HG03103 (cell line): Measurements from ENCODE around the gene BCL2L13.
"Not testable (repeated sequence)": the region's sequence is repeated elsewhere in the genome, so short reads cannot be mapped to it uniquely, and the experiment has no call there.

Experiments
- ATAC-seq: cut with Tn5 transposase; IDR thresholded peaks from one replicate; pipeline ENCODE4 v1.9.1; 2021; ENCODE audit warnings: low read depth; ENCODE audit not compliant: unreplicated experiment

The BCL2L13 gene

GRCh38 chr22:17633998-17634323, 4.6 kb upstream of the BCL2L13 start:
- no peak for ATAC-seq

- no peak for ATAC-seq
Observed at GRCh38 chr22:17634696-17635095, 3.9 kb upstream of the BCL2L13 start.

DNA sequence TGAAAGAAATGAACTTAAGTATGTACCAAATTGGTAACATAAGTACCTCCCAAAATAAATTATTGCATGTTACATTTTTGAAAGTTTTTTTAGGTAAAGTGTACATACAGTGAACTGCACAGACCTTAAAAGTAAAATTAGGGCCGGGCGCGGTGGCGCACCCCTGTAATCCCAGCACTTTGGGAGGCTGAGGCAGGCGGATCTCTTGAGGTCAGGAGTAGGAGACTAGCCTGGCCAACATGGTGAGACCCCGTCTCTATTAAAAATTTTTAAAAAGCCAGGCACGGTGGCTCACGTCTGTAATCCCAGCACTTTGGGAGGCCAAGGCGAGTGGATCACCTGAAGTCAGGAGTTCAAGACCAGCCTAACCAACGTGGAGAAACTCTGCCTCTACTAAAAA, 1.7 kb upstream of the BCL2L13 start:
- ATAC-seq: not testable (repeated sequence)

DNA sequence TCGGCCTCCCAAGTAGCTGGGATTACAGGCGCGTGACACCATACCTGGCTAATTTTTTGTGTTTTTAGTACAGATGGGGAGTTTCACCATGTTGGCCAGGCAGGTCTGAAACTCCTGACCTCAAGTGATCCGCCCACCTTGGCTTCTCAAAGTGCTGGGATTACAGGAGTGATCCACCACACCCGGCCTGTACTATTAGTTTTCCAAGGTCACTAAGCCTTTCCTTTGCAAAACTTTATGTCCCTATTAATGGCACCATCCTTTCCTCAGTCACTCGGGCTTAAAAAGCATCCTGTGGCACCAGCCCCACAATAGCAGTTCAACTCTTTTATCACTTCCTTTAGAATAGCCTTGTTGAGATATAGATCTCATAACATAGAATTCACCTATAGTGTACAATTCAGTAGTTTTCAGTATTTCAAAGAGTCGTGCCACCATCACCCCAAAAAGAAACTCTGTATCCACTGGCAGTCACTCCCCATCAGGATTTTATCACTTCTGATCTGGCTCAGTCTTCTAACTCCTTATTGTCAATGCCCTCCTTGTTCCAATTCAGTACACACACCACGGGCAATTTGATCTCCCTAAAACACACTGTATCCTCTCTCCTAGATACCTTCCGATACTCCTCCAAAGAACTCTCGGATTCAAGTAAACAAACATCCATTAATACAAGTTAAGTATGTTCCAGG, 921 bp upstream of the BCL2L13 start:
- no peak for ATAC-seq

DNA sequence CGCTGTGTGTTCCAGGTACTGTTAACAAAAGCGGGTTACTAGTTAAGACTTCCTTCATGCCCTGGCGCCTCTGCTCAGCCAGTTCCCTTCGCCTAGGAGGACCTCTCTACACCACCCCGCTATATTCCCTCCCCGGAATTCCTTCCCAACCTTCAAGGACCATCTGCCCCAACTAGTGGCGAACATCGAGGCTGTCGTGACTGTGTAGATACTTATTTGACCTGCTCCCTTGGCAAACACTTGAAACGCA, 450 bp upstream of the BCL2L13 start:
- ATAC-seq: peak; percentile 10

DNA sequence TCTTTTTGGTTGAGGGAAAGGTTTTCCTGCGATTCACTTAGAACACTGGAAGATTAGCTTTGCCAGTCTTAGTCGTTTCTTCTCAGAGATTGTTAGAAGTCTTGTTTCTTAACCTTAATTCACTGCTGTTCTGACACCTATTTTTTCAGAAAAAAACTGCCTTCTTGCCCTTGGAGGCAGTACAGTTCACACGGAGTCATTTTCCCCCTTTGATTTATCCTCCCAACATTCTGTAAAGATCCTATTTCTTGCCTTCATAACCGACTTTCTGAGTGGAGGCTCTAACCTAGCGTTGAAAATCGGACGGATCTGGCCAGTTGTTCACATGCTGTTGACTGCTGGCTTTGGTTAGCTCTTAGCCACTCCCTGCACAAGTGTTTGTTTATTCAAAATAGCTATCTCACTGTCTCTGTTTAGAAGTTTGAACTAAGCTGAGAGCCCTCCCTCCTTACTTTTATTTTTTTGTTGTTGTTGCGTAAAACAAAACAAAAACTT, 737 bp downstream of the BCL2L13 start:
- no peak for ATAC-seq

DNA sequence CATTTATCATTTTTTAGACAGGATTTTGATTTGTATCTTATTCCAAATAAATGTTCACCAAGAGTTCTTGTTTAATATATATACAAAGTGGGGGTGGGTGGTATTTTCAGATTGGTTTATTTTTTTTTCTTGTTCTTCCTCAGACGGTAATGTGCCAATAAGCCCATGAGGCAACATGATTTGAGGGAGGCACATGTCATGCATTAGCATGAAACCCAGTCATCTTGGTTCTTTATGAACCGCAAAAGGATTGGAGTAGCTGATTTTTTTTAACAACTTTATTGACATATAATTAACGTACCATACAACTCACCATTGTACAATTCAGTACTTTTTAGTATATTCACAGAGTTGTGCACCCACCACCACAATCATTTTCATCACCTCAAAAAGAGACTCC, 2.7 kb downstream of the BCL2L13 start:
- no peak for ATAC-seq

DNA sequence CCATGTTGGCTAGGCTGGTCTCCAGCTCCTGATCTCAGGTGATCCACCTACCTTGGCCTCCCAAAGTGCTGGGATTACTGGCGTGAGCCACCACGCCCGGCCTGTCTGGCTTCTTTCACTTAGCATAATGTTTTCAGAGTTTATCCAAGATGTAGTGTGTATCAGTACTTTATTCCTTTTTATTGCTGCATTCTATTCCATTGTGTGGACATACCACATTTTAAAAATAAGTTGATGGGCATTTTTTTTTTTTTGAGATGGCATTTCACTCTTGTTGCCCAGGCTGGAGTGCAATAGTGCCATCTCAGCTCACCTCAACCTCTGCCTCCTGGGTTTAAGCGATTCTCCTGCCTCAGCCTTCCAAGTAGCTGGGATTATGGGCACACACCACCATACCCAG, 3.8 kb downstream of the BCL2L13 start:
- ATAC-seq: not testable (repeated sequence)

GRCh38 chr22:17647452-17647851, 8.9 kb downstream of the BCL2L13 start:
- ATAC-seq: no peak

DNA sequence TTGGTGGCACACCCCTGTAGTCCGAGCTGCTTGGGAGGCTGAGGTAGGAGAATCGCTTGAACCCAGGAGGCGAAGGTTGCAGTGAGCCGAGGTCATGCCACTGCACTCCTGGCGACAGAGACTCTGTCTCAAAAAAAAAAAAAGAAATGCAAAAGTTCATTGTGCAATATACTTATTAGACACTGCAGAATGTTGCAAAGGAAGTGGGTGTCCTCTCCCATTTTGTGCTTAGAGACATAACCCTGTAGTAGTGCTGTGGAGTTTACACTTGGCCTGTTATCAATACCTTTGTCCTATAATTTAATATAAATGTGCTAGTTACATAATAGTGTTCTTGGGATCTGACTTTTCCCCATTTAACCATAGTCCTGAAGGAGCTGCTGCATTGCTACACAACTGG, 9.4 kb downstream of the BCL2L13 start:
- no peak for ATAC-seq

- ATAC-seq: no peak
Observed at GRCh38 chr22:17648569-17648968, 10.0 kb downstream of the BCL2L13 start.

DNA sequence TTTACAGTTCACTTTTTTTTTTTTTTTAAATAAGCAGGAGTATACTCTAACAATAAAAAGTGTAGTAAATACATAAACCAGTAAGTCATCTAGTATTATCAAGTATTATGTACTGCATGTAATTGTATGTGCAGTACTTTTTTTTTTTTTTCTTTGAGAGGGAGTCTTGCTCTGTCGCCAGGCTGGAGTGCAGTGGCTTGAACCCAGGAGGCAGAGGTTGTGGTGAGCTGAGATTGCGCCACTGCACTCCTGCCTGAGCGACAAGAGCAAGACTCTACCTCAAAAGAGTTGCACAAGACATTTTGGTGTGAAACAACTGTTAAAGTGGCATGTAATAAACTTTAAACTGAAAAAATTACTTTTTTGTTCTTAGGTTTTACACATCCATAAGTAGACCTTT, 16.7 kb downstream of the BCL2L13 start:
- no peak for ATAC-seq

- ATAC-seq: no peak
Observed at GRCh38 chr22:17656870-17657395, 18.4 kb downstream of the BCL2L13 start.

- no peak for ATAC-seq
Observed at GRCh38 chr22:17664414-17665055, 26.0 kb downstream of the BCL2L13 start.

GRCh38 chr22:17665248-17665647, 26.7 kb downstream of the BCL2L13 start:
- no peak for ATAC-seq

DNA sequence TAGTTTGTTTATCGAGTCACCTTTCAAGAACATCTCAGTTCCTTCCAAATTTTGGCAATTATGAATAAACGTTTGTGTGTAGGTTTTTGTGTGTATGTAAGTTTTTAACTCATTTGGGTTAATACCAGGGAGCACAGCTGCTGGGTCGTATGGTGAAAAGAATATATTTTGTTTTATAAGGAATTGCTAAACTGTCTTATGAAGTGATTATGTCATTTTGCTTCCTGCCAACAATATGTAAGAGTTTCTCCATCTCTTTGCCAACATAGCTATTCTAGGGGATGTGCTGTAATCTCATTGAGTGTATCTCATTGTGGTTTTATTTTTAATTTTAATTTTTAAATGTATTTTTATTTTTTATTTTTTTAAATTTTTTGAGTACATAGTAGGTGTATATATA, 27.3 kb downstream of the BCL2L13 start:
- ATAC-seq: no peak

- not testable (repeated sequence) for ATAC-seq
Observed at GRCh38 chr22:17671521-17672092, 33.0 kb downstream of the BCL2L13 start.

DNA sequence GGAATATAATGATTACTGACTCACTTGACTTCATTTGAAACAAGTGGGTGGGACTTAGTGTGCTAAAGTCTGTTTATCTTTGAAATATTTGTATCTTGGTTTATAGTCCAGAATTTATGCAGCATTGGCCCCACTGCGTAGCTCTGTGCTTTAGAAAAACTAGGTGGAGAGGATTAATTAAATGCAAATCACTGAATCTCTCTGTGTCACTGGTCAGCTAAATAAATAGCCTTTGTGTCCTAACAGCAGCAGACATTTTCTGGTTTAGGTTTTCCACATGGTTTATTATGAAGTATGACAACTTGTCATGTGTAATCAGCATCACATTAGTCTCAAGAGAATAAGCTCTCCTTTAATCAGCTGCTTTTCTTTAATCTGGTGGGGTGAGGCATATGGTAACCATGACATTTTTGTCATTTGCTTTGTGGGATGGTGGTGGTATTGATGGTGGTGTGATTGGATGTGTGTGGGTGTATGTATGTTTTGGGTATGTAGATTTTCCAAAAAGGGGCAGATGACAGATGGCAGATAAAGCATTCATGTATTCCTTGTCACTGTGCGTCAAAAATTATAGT, 33.9 kb downstream of the BCL2L13 start:
- no peak for ATAC-seq

- no peak for ATAC-seq
Observed at GRCh38 chr22:17674152-17674551, 35.6 kb downstream of the BCL2L13 start.

DNA sequence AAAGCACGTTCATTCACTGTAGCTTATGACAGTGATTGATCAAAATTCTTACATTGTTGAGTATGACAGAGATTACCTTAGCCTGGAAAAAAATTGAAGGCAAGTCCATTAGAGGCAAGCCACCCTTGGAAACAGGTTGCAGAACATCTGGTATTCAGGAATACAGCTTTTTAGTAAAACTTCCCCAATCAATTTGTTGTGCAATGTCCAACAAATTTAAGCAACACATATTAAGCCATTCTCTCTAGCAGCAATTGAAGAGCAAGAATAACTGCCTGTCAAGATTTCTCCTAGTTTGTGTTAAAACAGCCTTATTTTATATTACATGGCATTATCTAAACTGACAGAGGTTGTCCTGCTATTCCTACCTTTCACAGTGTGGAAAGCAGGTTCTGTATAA, 37.0 kb downstream of the BCL2L13 start:
- ATAC-seq: no peak

- ATAC-seq: no peak
Observed at GRCh38 chr22:17678817-17679385, 40.3 kb downstream of the BCL2L13 start.
